HEK293 (cell line): Measurements from ENCODE around the gene OPCML.

Experiments used
- CTCF ChIA-PET: fragments of 350-600 bp; formaldehyde crosslinking; extraction: SDS; loops from one replicate; lab custom pipeline; 2021; ENCODE audit warnings: antibody characterized with exemption; lab: Yijun Ruan, JAX
- POLR2A ChIA-PET: fragments of 300-600 bp; formaldehyde crosslinking; extraction: SDS; loops from one replicate; lab custom pipeline; 2020; ENCODE audit warnings: antibody characterized with exemption, inconsistent platforms; lab: Yijun Ruan, JAX
- H3K27ac ChIP-seq: fragments of 200-500 bp; sonication (Bioruptor generic); 2 replicates; pipeline ENCODE4 v1.5.1; 2014; ENCODE audit warnings: low read depth, low read length, control low read depth, inconsistent platforms; ENCODE audit errors: extremely low read depth
- H3K36me3 ChIP-seq, 2 experiments: fragments of 200-500 bp in 1 of 2; sonication (Bioruptor generic) in 1 of 2; 1 replicate in 1 of 2; 2 replicates in 1 of 2; pipeline ENCODE4 v1.5.1; 2014 to 2017; ENCODE audit warnings: inconsistent platforms in 2 of 2, low read length in 2 of 2; ENCODE audit not compliant: control insufficient read depth in 2 of 2, insufficient read depth in 1 of 2
- H3K4me1 ChIP-seq: fragments of 200-500 bp; sonication (Bioruptor generic); 2 replicates; pipeline ENCODE4 v1.5.1; 2014; ENCODE audit warnings: mild to moderate bottlenecking, low read length, inconsistent platforms; ENCODE audit not compliant: control insufficient read depth, insufficient read depth
- H3K4me3 ChIP-seq: 2 replicates; pipeline ENCODE4 v1.5.1; 2011; ENCODE audit warnings: low read depth, mild to moderate bottlenecking, control low read depth, low read length, moderate library complexity
- H3K9me3 ChIP-seq: fragments of 200-500 bp; sonication (Bioruptor generic); 2 replicates; pipeline ENCODE4 v1.5.1; 2014; ENCODE audit warnings: low read depth, low read length, inconsistent platforms; ENCODE audit not compliant: control insufficient read depth, insufficient read depth
- BCL11A ChIP-seq: fragments of 450-650 bp; formaldehyde crosslinking; IDR thresholded peaks from 2 replicates; pipeline ENCODE4 v1.5.1; 2016; ENCODE audit warnings: low read depth, missing biosample characterization, missing genetic modification characterization
- GLI2 ChIP-seq: fragments of 450-650 bp; formaldehyde crosslinking; IDR thresholded peaks from 2 replicates; pipeline ENCODE4; 2017; ENCODE audit warnings: missing biosample characterization, missing genetic modification characterization, low read depth, borderline replicate concordance
- KLF16 ChIP-seq: fragments of 450-650 bp; formaldehyde crosslinking; IDR thresholded peaks from 2 replicates; pipeline ENCODE4 v1.5.1; 2017; ENCODE audit warnings: missing biosample characterization, missing genetic modification characterization
- SCRT2 ChIP-seq: fragments of 450-650 bp; formaldehyde crosslinking; IDR thresholded peaks from 2 replicates; pipeline ENCODE4 v1.5.1; 2016; ENCODE audit warnings: missing biosample characterization, missing genetic modification characterization
- ZBTB17 ChIP-seq: fragments of 450-650 bp; formaldehyde crosslinking; IDR thresholded peaks from 2 replicates; pipeline ENCODE4 v1.5.1; 2016; ENCODE audit warnings: missing biosample characterization, missing genetic modification characterization
- ZFP3 ChIP-seq: fragments of 450-650 bp; formaldehyde crosslinking; IDR thresholded peaks from 2 replicates; pipeline ENCODE4 v1.5.1; 2016; ENCODE audit warnings: low read depth, missing biosample characterization, missing genetic modification characterization
- ZNF16 ChIP-seq: fragments of 450-650 bp; formaldehyde crosslinking; IDR thresholded peaks from 2 replicates; pipeline ENCODE4 v1.5.1; 2016; ENCODE audit warnings: low read depth, missing biosample characterization, missing genetic modification characterization
- ZNF184 ChIP-seq: fragments of 450-650 bp; IDR thresholded peaks from 2 replicates; pipeline ENCODE4 v1.5.1; 2018; ENCODE audit warnings: missing biosample characterization, mild to moderate bottlenecking, missing genetic modification characterization
- ZNF354C ChIP-seq: fragments of 450-650 bp; formaldehyde crosslinking; IDR thresholded peaks from 2 replicates; pipeline ENCODE4 v1.5.1; 2016; ENCODE audit warnings: missing biosample characterization, missing genetic modification characterization, low read depth, borderline replicate concordance
- ZNF426 ChIP-seq: fragments of 450-650 bp; formaldehyde crosslinking; IDR thresholded peaks from 2 replicates; pipeline ENCODE4 v1.5.1; 2017; ENCODE audit warnings: missing biosample characterization, missing genetic modification characterization, mild to moderate bottlenecking, inconsistent platforms, moderate library complexity
- ZNF792 ChIP-seq: fragments of 450-650 bp; formaldehyde crosslinking; IDR thresholded peaks from 2 replicates; pipeline ENCODE4 v1.5.1; 2016; ENCODE audit warnings: missing biosample characterization, missing genetic modification characterization
- TF ChIP-seq, protein P1 (sequence below): fragments of 450-650 bp; formaldehyde crosslinking; IDR thresholded peaks from 2 replicates; pipeline ENCODE4 v1.5.1; 2016; ENCODE audit warnings: missing biosample characterization, missing genetic modification characterization
- TF ChIP-seq, protein P2 (sequence below): fragments of 450-650 bp; formaldehyde crosslinking; IDR thresholded peaks from 2 replicates; pipeline ENCODE4 v1.5.1; 2016; ENCODE audit warnings: missing biosample characterization, missing genetic modification characterization, low read depth
- TF ChIP-seq, protein P3 (sequence below): fragments of 450-650 bp; formaldehyde crosslinking; IDR thresholded peaks from 2 replicates; pipeline ENCODE4 v1.5.1; 2016; ENCODE audit warnings: missing biosample characterization, missing genetic modification characterization

OPCML gene

DNA sequence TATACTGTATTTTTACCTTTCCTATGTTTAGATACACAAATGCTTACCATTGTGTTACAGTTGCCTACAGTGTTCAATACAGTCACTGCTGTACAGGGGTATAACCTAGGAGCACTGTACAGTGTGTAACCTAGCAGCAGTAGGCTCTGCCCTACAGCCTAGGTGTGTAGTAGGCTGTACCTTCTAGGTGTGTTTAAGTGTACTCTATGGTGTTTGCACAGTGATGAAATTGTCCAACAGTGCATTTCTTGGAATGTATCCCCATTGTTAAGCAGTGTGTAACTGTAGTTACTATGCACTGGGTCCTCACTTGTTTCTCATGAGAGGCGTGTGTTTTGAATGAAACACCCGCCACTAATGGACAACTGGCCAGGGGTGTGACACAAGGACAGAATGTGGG, 269.0 kb downstream of the OPCML start (continued):
- TF ChIP-seq, protein P1, sequence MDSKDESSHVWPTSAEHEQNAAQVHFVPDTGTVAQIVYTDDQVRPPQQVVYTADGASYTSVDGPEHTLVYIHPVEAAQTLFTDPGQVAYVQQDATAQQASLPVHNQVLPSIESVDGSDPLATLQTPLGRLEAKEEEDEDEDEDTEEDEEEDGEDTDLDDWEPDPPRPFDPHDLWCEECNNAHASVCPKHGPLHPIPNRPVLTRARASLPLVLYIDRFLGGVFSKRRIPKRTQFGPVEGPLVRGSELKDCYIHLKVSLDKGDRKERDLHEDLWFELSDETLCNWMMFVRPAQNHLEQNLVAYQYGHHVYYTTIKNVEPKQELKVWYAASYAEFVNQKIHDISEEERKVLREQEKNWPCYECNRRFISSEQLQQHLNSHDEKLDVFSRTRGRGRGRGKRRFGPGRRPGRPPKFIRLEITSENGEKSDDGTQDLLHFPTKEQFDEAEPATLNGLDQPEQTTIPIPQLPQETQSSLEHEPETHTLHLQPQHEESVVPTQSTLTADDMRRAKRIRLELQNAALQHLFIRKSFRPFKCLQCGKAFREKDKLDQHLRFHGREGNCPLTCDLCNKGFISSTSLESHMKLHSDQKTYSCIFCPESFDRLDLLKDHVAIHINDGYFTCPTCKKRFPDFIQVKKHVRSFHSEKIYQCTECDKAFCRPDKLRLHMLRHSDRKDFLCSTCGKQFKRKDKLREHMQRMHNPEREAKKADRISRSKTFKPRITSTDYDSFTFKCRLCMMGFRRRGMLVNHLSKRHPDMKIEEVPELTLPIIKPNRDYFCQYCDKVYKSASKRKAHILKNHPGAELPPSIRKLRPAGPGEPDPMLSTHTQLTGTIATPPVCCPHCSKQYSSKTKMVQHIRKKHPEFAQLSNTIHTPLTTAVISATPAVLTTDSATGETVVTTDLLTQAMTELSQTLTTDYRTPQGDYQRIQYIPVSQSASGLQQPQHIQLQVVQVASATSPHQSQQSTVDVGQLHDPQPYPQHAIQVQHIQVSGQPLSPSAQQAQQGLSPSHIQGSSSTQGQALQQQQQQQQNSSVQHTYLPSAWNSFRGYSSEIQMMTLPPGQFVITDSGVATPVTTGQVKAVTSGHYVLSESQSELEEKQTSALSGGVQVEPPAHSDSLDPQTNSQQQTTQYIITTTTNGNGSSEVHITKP (tag by site-specific recombination): no peak

DNA sequence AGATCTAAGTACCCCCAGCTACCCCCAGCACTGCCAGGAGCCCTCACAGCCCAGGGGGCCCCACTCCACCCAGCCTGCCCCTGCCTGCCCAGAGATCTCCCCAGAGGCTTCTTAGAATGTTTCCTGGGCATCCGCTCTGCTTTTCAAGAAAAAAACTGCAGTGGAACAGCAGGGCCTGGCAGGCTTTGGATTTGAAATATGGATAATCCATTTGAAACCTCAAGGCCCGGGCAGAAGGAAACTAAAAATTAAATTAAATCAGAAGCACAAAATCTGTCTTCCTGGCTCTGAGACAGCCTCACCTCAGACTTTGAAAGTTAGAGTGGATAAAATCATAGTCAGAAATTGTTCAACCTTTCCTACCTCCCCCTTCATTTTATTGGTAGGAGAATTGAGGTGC, 273.6 kb downstream of the OPCML start:
- ChIA-PET CTCF (no interaction called here), POLR2A (no interaction called here)
- no peak overlapping the region for H3K4me3 ChIP-seq
- H3K9me3 ChIP-seq: no peaks in the 10 kb centered on the region
- TF ChIP-seq ZNF184 (no peak), ZNF426 (no peak), ZBTB17 (tag by site-specific recombination) (no peak)
- TF ChIP-seq, protein P2, sequence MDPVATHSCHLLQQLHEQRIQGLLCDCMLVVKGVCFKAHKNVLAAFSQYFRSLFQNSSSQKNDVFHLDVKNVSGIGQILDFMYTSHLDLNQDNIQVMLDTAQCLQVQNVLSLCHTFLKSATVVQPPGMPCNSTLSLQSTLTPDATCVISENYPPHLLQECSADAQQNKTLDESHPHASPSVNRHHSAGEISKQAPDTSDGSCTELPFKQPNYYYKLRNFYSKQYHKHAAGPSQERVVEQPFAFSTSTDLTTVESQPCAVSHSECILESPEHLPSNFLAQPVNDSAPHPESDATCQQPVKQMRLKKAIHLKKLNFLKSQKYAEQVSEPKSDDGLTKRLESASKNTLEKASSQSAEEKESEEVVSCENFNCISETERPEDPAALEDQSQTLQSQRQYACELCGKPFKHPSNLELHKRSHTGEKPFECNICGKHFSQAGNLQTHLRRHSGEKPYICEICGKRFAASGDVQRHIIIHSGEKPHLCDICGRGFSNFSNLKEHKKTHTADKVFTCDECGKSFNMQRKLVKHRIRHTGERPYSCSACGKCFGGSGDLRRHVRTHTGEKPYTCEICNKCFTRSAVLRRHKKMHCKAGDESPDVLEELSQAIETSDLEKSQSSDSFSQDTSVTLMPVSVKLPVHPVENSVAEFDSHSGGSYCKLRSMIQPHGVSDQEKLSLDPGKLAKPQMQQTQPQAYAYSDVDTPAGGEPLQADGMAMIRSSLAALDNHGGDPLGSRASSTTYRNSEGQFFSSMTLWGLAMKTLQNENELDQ (tag by site-specific recombination): no peak
- H3K36me3 ChIP-seq: no peaks in the 10 kb centered on the region
- no peaks in the 10 kb centered on the region for H3K4me1 ChIP-seq
- H3K27ac ChIP-seq: no peak overlapping the region

DNA sequence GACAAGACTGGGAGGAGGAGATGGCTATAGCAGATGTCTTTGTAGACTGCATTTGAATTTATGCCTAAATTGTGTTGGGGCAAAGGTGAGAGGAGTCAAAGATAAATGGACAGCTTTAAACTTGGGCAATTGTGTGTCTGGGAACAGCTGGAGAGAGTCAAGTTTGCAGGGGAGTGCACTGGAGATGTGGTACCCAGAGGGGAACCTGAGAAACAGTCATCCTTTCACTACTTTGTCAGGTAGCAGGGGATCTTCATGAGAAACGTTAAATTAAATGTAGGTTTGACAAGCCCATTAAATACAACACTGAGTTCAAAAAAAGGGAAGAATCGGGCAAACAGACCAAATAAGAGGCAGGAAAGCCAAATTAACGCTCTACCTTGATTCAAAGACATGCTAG, 277.7 kb downstream of the OPCML start:
- POLR2A ChIA-PET: no interaction called here
- TF ChIP-seq, protein P3, sequence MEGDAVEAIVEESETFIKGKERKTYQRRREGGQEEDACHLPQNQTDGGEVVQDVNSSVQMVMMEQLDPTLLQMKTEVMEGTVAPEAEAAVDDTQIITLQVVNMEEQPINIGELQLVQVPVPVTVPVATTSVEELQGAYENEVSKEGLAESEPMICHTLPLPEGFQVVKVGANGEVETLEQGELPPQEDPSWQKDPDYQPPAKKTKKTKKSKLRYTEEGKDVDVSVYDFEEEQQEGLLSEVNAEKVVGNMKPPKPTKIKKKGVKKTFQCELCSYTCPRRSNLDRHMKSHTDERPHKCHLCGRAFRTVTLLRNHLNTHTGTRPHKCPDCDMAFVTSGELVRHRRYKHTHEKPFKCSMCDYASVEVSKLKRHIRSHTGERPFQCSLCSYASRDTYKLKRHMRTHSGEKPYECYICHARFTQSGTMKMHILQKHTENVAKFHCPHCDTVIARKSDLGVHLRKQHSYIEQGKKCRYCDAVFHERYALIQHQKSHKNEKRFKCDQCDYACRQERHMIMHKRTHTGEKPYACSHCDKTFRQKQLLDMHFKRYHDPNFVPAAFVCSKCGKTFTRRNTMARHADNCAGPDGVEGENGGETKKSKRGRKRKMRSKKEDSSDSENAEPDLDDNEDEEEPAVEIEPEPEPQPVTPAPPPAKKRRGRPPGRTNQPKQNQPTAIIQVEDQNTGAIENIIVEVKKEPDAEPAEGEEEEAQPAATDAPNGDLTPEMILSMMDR (tag by site-specific recombination): no peak
- no peak for TF ChIP-seq ZFP3 (tag by site-specific recombination)

DNA sequence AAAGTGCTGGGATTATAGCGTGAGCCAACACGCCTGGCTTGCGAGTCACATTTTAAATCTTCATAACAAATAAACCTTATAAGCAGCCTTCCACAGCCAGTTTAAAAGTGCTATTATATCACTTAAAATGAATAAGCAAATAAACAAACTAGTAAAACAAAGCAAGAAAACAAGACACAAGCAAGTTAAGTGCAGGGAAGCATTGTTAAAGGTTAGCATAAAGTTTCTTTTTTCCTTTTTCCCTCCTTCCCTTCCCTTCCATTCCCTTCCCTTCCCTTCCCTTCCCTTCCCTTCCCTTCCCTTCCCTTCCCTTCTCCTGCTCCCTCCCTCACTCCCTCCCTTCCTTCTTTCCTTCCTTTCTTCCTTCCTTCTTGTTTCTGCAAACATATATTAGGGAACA, 278.7 kb downstream of the OPCML start:
- Histone ChIP-seq H3K27ac (no peak overlapping the region), H3K4me3 (no peak overlapping the region), H3K4me1 (no peaks in the 10 kb centered on the region), H3K36me3 (no peaks in the 10 kb centered on the region)
- CTCF ChIA-PET: no interaction called here
- TF ChIP-seq BCL11A: no peak
- TF ChIP-seq, all 188 proteins: peak for 0
- H3K9me3 ChIP-seq: no peaks in the 10 kb centered on the region
- POLR2A ChIA-PET: no interaction called here

More for the DNA sequence above, 277.7 kb downstream of the OPCML start:
- CTCF ChIA-PET: no interaction called here
- H3K36me3 ChIP-seq: no peaks in the 10 kb centered on the region
- H3K27ac ChIP-seq: no peak overlapping the region
- H3K4me3 ChIP-seq: no peak overlapping the region
- no peaks in the 10 kb centered on the region for H3K9me3 ChIP-seq
- no peaks in the 10 kb centered on the region for H3K4me1 ChIP-seq

DNA sequence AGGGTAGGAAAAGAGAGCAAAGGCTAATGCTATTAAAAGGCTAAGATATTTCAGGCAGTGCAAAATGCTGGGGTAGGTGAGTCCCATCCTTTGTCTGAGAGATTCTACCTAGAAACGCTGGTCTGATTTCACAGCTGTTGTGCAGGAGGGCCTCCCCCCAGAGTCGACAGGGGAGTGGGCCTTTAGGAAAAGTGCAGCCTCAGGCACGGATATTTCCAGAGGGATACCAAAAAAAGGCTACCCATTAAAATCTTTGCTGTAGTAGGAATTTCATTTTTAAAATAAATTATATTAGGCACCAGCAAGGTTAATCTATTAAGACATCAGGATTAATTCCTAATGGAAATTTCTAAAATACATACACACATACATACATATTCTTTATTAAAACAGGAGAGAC, 280.5 kb downstream of the OPCML start:
- no peak overlapping the region for H3K27ac ChIP-seq
- no peaks in the 10 kb centered on the region for H3K36me3 ChIP-seq
- CTCF ChIA-PET: no interaction called here

More for the DNA sequence above, 280.5 kb downstream of the OPCML start:
- Histone ChIP-seq H3K4me1 (no peaks in the 10 kb centered on the region), H3K9me3 (no peaks in the 10 kb centered on the region), H3K4me3 (no peak overlapping the region)
- POLR2A ChIA-PET: no interaction called here
- TF ChIP-seq GLI2 (tag by site-specific recombination): no peak
- no peak for TF ChIP-seq ZNF16 (tag by site-specific recombination)
- no peak for TF ChIP-seq KLF16 (tag by site-specific recombination)
- TF ChIP-seq ZNF792: no peak
- no peak for TF ChIP-seq ZNF354C
- no peak for TF ChIP-seq SCRT2 (tag by site-specific recombination)
